Sigmoid colon (tissue), 4 donors: ENCODE measurements around the gene ELFN1.

Experiments
- CTCF ChIP-seq, 4 experiments: fragments of 450-650 bp in 3 of 4; fragments of 200-600 bp in 1 of 4; IDR thresholded peaks; one replicate each; pipeline ENCODE4 v1.5.1; 2016 to 2019; ENCODE audit warnings: antibody characterized with exemption in 4 of 4, mild to moderate bottlenecking in 3 of 4, moderate library complexity in 2 of 4
- EP300 ChIP-seq, 4 donors: sonication (generic); formaldehyde crosslinking; IDR thresholded peaks; one replicate each; pipeline ENCODE4 v1.6.1; 2017; ENCODE audit warnings: antibody characterized with exemption in 4 of 4
- POLR2A ChIP-seq, 2 donors: fragments of 450-650 bp; IDR thresholded peaks; one replicate each; pipeline ENCODE4 v1.6.1; 2016; ENCODE audit warnings: antibody characterized with exemption in 2 of 2, mild to moderate bottlenecking in 2 of 2, moderate library complexity in 2 of 2

GRCh38 chr7:1632506-1632905 is 37.6 kb upstream of the ELFN1 start:
- TF ChIP-seq EP300 (IDR thresholded peaks at IDR 0.05) (no peak), CTCF (IDR thresholded peaks at IDR 0.05) (no peak), POLR2A (IDR thresholded peaks at IDR 0.05) (no peak)
